ENCODE results near the gene MUC13.
A peak's percentile ranks its signal among the peaks of the same experiment; 100 is the strongest.

MUC13 gene

DNA sequence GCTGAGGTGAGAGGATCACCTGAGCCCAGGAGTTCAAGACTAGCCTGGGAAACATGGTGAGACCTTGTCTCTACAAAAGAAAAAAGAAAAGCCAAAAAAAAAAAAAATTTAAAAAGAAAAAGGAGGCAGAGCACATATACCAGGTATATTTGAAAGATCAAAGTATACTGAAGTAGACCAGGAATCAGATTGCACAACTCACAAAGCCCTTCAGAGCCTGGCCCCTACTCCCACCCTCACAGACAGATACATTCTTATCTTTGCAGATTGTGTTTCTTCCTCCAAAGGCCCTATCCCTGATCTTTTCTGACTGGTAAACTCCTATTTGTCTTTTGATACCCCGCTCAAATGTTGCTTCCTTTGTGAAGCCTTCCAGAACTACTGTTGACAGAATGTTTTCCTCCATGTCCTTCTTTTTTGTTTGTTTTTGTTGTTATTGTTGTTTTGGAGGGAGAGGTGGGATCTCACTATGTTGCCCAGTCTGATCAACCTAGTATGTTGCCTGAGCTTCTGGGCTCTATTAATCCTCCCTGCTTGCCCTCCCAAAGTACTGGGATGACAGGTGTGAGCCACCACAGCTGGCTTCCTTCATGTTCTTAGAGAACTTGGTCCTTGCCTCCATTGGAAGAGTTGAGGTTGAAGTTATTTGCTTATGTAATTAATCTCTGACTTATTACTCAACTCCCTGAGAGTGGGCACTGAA, 37.6 kb downstream of the MUC13 start:
- no peak for DNase-seq (ENCODE audit: low read depth)

DNA sequence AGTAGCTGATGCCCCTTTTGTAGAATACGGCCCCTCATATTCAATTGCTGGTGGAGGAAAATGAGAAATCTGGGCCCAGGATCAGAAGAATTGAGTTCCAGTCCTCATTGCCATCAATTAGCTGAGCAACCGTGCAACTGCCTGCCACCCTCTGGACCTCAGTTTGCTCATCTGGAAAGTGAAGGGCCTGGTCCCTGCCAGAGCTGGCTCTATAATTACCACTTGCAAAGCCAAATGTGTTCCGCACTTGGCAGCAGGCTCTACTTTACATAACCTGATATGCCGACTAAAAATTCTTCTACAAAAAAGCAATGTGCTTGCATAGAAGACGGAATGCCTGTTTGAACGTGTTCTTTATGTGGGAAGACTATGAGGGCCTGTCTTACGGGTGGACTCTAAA, 38.8 kb downstream of the MUC13 start:
- no peak for DNase-seq (ENCODE audit: low read depth)

DNA sequence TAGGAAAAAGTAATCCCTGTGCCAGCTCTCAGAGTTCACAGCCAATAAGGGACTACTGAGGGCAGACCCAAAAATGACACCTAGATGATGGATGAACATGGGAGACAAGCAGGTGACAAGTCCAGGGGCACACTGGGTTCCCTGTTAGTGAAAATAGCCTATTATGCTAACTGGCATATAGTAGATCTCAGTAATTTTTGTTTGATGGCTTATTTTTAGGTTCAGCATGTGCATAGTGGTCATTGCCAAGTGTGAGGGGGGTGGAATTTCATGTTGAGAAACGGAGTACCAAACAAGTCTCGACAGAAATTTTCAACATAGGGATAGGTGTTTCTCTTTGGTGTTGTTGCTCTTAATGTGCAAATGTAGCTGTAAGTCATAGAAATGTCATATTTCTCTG, 41.0 kb downstream of the MUC13 start:
- DNase-seq (ENCODE audit: low read depth): no peak

DNA sequence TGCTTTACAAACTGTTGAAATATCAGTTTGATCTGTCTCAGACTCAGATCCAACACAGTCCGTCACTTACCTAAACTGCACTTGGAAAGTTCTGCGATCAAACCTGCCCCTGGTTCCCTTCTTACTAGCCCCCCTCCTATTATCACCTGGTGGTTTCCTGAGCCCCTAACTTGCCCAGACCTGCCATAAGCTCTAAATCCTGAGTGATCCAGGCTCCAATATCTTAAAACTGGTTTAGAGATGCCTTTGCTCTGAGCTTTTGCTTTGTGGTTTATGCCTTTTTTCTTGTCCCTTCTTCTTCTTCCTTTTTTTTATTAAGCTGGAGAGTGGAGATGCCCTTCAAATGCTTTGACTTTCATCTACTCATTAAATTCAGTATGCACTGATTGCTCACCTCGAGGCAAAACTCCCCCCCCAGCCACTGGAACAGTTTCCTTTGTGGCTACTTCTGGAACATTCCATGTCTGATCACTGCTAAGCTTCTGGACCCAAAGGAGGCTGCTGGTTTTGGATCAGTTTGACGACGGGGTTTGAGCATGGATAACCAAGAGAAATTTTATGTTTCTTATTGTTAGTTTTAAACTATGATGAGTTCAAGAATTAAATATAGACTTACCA, 43.9 kb downstream of the MUC13 start:
- DNase-seq (ENCODE audit: low read depth): no peak

GRCh38 chr3:124888482-124889441, 45.8 kb downstream of the MUC13 start:
- no peak for DNase-seq (ENCODE audit: low read depth)

DNA sequence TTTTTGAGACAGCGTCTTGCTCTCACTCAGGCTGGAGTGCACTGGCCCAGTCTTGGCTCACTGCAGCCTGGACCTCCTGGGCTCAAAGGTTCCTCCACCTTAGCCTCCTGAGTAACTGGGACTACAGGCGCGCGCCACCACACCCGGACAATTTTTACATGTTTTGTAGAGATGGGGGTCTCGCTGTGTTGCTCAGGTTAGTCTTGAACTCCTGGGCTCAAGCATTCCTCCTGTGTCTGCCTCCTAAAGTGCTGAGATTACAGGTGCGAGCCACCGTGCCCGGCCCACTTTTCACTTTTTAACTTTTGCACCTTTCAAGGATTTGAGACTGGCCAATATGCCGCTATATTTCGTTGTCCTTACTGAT, 46.6 kb downstream of the MUC13 start:
- DNase-seq (ENCODE audit: low read depth): no peak

DNA sequence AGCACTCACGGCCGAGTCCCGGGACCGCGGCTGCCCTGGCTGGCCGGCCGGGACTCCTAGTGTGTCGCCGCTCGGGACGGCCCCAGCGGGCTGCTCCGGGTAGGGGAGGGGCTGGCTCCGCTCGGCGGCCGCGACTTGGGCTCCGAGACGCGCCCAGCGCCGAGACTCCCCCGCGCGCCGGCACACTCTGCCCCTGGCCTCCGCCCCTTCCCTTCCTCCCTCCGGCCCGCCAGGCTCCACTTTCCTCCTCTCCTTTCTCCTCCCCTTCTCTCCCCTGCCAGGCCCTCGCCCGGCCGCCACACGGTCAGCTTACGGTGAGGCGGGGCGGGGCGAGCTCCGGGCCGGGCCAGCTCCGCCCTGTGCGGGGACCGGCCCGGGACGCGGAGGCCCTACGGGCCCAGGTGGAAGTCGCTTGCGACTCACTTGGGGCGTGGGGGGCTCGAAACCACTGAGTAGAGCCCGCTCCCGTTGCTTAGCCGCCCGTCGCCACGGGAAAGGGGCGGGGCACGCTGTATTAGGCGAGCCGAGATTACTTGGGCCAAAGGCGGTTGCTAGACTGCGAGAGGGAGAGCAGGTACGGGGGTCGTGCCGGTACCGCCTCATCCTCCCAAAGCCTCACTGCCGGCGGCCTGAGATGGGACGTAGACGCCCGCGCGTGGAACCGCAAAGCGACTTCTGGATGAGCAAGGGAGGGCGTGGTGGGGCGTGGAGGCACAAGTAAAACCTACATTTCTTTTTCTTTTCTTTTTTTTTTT, 47.2 kb downstream of the MUC13 start, which contains the start of gene ITGB5:
Gene ITGB5 (minus strand): TSS at position 189 of the 755 bp plus-strand sequence. CDS start 365 bp downstream, outside the sequence.
- DNase-seq (ENCODE audit: low read depth): peak; percentile 2

- peak; percentile 33 for DNase-seq (ENCODE audit: low read depth)
These were observed 48.1 kb downstream of the MUC13 start for GRCh38 chr3:124886168-124887056.

- DNase-seq (ENCODE audit: low read depth): no peak
These were observed 48.9 kb downstream of the MUC13 start for GRCh38 chr3:124885466-124886167.

DNA sequence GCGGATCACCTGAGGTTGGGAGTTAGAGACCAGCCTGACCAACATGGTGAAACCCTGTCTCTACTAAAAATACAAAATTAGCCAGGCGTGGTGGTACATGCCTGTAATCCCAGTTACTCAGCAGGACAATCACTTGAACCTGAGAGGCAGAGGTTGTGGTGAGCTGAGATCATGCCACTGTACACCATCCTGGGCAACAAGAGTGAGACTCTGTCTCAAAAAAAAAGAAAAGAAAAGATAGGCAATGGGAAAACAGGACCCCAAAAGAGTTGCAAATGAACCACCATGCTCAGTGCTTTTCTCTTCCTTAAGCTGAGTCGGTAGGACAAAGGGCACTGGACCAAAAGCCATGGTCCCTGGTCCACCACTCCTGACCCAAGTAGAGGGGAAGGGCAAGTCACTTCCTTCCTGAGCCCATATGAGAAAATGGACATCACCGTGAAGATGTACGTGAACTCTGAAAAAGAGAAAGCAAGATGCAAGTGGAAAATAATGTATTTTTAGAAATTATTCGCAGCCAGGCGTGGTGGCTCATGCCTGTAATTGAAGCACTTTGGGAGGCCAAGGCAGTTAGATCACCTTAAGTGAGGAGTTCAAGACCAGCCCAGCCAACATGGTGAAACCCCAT, 50.0 kb downstream of the MUC13 start:
- no peak for DNase-seq (ENCODE audit: low read depth)

DNA sequence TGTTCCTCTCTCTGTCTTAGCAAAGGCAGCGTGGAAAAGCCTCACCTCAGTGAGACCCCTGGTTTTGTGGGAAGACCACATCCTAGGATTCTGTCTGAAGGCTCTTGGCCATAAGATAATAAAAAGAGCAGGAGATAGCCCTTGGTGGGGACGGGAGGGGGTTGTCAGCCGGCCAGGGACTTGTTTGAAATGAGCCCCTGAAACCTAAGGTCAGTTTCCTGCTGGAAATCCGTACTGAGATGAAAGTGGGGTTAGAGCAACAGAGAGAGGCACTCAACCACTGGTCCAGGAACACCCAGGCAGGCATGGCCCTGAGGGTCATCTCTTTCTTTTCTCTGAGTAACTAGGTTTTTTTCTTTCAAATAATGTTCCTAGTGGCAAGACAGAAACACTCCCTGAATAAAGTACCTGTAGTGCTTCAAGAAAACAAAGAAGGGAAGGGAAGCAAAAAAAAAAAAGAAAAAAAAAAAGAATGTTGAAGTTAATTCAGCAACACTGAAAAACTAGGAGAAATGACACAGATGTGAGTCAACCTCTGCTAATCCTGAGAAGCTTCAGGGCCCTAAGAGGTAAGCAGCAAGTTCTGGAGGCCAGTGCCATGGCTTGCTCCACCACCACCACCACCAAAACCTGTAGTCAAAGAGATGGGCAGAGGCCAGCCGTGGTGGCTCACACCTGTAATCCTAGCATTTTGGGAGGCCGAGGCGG, 50.6 kb downstream of the MUC13 start:
- no peak for DNase-seq (ENCODE audit: low read depth)

GRCh38 chr3:124882816-124883747, 51.5 kb downstream of the MUC13 start:
- DNase-seq (ENCODE audit: low read depth): no peak

GRCh38 chr3:124881976-124882697, 52.4 kb downstream of the MUC13 start:
- no peak for DNase-seq (ENCODE audit: low read depth)

DNA sequence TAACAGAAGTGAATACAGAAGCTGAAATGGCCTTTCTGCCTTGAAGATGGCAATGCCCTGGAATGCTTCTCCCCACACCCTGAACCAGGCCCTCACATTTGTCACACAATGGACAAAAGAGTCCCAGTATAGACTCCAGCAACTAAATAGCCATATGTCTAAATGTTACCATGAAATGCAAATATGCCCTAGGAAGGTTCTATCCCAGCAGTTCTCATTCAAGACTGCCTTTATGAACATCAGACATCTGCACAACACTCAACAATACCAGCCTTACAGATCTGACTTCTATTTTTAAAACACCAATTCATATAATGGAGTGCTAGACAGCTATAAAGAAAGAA, 55.2 kb downstream of the MUC13 start:
- DNase-seq (ENCODE audit: low read depth): no peak

DNA sequence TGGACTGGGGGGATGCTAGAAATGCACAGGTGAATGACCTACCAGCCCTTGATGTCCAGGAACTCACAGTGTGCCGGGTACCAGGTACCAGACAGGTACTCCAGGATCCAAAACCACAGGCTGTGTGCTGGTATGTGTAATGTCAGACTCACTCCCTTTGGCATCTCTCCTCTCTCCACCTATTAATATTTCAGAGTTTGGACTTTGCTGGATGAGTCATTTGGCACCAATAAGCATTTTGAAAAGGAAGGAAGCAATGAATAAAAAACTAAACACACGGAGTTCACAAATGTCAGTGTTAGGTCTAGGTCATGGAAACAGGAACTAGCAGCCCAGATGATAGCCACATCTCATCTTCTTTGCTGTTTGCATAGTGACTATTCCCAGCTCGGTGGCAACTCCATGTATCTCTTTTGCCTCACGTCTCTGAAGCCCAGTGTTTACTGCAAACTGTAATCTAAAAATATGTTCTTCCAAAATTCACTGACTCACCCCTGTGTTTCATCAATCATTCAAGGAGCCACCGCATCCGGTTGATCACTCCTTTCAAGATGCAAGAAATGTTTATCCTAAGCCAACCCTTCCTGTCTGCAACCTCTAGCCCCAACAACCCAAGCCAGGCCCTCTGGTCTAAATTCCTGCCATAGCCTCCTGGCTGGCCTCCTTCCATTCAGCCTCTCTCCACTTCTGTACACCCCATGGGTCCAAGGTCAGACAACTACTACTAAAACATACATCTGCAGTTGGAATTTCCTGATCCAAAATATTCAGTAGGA, 55.8 kb downstream of the MUC13 start:
- DNase-seq (ENCODE audit: low read depth): no peak

DNA sequence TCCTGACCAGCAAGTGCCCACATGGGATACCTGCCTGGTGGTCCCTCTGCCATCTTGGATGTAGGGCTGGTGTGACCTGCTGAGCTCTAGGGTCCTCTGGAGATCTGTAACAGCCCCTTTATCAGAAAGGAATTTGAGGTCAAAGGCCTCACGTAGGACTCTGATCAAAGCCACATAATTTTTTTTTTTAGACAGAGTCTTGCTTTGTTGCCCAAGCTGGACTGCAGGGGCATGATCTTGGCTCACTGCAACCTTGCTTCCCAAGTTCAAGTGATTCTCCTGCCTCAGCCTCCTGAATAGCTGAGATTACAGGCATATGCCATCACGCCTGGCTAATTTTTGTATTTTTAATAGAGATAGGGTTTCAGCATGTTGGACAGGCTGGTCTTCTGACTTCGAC, 56.9 kb downstream of the MUC13 start:
- DNase-seq (ENCODE audit: low read depth): no peak

DNA sequence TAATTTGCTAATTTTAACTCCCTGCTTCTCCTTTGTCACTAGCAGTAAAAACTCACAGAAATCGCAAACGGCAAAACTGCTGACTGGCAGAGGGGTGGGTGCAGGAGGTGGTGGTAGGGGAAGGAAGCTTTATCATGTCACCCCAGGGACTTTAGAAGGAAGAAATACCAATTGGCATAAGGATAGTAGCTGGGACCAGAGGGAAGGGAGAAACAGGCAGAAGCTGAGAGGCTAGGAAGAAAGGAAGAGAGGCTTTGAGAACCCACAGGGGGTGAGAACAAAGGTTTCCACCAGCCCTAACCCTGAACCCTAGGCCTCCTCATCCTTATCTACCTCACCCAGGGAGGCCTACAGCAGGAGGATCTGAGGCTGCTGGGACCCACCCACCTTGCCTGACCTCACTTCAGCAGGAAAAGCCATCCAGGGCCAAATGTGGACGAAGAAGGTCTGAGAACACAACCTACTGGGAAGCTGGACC, 58.1 kb downstream of the MUC13 start:
- DNase-seq (ENCODE audit: low read depth): no peak
